Activated naive CD4-positive, alpha-beta T cell treated with anti-CD3 and anti-CD28 coated beads for 36 hours (primary cell): Measurements from ENCODE around the gene SEPTIN12. TPM values are rescaled to one million over a fixed set of nuclear protein-coding genes. Genes with fewer than 3 reads are reported as not detected.

ENCODE experiments used
- CTCF ChIA-PET: fragments of 350-600 bp; sonication (Branson Sonifier 250); formaldehyde crosslinking; loops from one replicate; lab custom pipeline; 2021; ENCODE audit warnings: antibody characterized with exemption; lab: Charles Lee
- DNase-seq: peaks from one replicate; pipeline ENCODE4 v3.0.0-alpha.2; 2020
- H3K27ac Mint-ChIP-seq: one replicate; pipeline ENCODE4 v1.8.0; 2021; ENCODE audit warnings: mild to moderate bottlenecking, mixed read lengths
- H3K27me3 Mint-ChIP-seq: one replicate; pipeline ENCODE4 v1.8.0; 2021; ENCODE audit warnings: low read depth, mixed read lengths
- H3K36me3 Mint-ChIP-seq: one replicate; pipeline ENCODE4 v1.8.0; 2021; ENCODE audit warnings: low read depth, mixed read lengths
- H3K4me1 Mint-ChIP-seq: one replicate; pipeline ENCODE4 v1.8.0; 2021; ENCODE audit warnings: low read depth, mixed read lengths
- H3K4me3 Mint-ChIP-seq: one replicate; pipeline ENCODE4 v1.8.0; 2021; ENCODE audit warnings: mild to moderate bottlenecking, moderate library complexity, mixed read lengths
- H3K9me3 Mint-ChIP-seq: one replicate; pipeline ENCODE4 v1.8.0; 2021; ENCODE audit warnings: mixed read lengths
- intact Hi-C: fragments of 100-400 bp; cut with micrococcal nuclease; formaldehyde crosslinking; loops from one replicate; pipeline ENCODE4 v1.15.1; 2023
- total RNA-seq, 2 experiments: library from RNA; stranded (reverse); gene quantifications; one replicate each; pipeline ENCODE4 v1.2.3, GENCODE V29; 2021

Gene SEPTIN12
- total RNA-seq, 2 experiments from 2014 or later = not detected

- peaks cover 6% of the 10 kb centered on the region for H3K36me3 Mint-ChIP-seq
- no peak overlapping the region for H3K4me3 Mint-ChIP-seq
- no peak overlapping the region for H3K27ac Mint-ChIP-seq
- H3K27me3 Mint-ChIP-seq = no peaks in the 10 kb centered on the region
- H3K9me3 Mint-ChIP-seq = no peaks in the 10 kb centered on the region
- CTCF ChIA-PET = no interaction called here
- DNase-seq = no peak
- intact Hi-C loops = no loop called here
- peaks cover 10% of the 10 kb centered on the region for H3K4me1 Mint-ChIP-seq
Observed at GRCh38 chr16:4728676-4729075, 59.5 kb downstream of the SEPTIN12 start.

Other genes starting within 250 kb of the SEPTIN12 start
- gene CDIP1, start 249.6 kb downstream of the SEPTIN12 start, total RNA-seq = 10 to 100 TPM; 31.9 to 35.7 TPM
- under 1 TPM; 0.07 to 0.30 TPM for gene C16orf96, start 232.0 kb downstream of the SEPTIN12 start, total RNA-seq
- 1 to 10 TPM; 8.5 to 9.3 TPM for gene UBALD1, start 173.5 kb downstream of the SEPTIN12 start, total RNA-seq
- gene MGRN1, start 163.5 kb downstream of the SEPTIN12 start, total RNA-seq = 10 to 100 TPM; 46.3 to 48.8 TPM
- 10 to 100 TPM; 20.0 to 20.7 TPM for gene NUDT16L1, start 94.8 kb downstream of the SEPTIN12 start, total RNA-seq
- 10 to 100 TPM in 1 of 2 experiments, 1 to 10 TPM in 1; 8.2 to 11.7 TPM for gene ANKS3, start 54.1 kb downstream of the SEPTIN12 start, total RNA-seq
- gene DNAAF8, start 53.8 kb downstream of the SEPTIN12 start, total RNA-seq = under 1 TPM in 1 of 2 experiments, not detected in 1; 0.07 TPM
- gene ZNF500, start 21.2 kb downstream of the SEPTIN12 start, total RNA-seq = 10 to 100 TPM in 1 of 2 experiments, 1 to 10 TPM in 1; 8.9 to 11.2 TPM
- not detected for gene SMIM22, start 7.0 kb upstream of the SEPTIN12 start, total RNA-seq
- gene ROGDI, start 14.3 kb upstream of the SEPTIN12 start, total RNA-seq = 1 to 10 TPM; 2.0 to 4.0 TPM
- gene GLYR1, start 58.9 kb upstream of the SEPTIN12 start, total RNA-seq = 10 to 100 TPM; 62.2 to 65.0 TPM
- gene UBN1, start 59.1 kb upstream of the SEPTIN12 start, total RNA-seq = 10 to 100 TPM; 26.7 to 28.1 TPM
- under 1 TPM in 1 of 2 experiments, not detected in 1; 0.07 TPM for gene PPL, start 148.8 kb upstream of the SEPTIN12 start, total RNA-seq
- gene SEC14L5, start 170.0 kb upstream of the SEPTIN12 start, total RNA-seq = not detected
- 1 to 10 TPM; 5.8 to 7.9 TPM for gene NAGPA, start 245.6 kb upstream of the SEPTIN12 start, total RNA-seq